Parathyroid adenoma (tissue), 2 donors: ENCODE data around the gene LYSMD1.

Experiments
- H2AFZ ChIP-seq: fragments of 300-600 bp; sonication (generic); one replicate; pipeline ENCODE4 v1.7.0; 2017; ENCODE audit warnings: antibody characterized with exemption, mild to moderate bottlenecking
- H3K27ac ChIP-seq: fragments of 300-600 bp; sonication (generic); one replicate; pipeline ENCODE4 v1.7.0; 2017
- H3K27me3 ChIP-seq: fragments of 300-600 bp; sonication (generic); one replicate; pipeline ENCODE4 v1.7.0; 2017; ENCODE audit warnings: low read length; ENCODE audit not compliant: control insufficient read depth, insufficient read depth
- H3K36me3 ChIP-seq: fragments of 300-600 bp; sonication (generic); one replicate; pipeline ENCODE4 v1.7.0; 2017; ENCODE audit warnings: low read length; ENCODE audit not compliant: control insufficient read depth, insufficient read depth
- H3K4me1 ChIP-seq: fragments of 300-600 bp; sonication (generic); one replicate; pipeline ENCODE4 v1.7.0; 2017; ENCODE audit warnings: control low read depth
- H3K4me2 ChIP-seq: fragments of 300-600 bp; sonication (generic); one replicate; pipeline ENCODE4 v1.7.0; 2017; ENCODE audit warnings: low read length
- H3K4me3 ChIP-seq: fragments of 300-600 bp; sonication (generic); one replicate; pipeline ENCODE4 v1.7.0; 2017; ENCODE audit warnings: low read depth, low read length
- H3K79me2 ChIP-seq: fragments of 300-600 bp; sonication (generic); one replicate; pipeline ENCODE4 v1.7.0; 2017; ENCODE audit warnings: control low read depth
- H3K9ac ChIP-seq: fragments of 300-600 bp; sonication (generic); one replicate; pipeline ENCODE4 v1.7.0; 2017; ENCODE audit warnings: mild to moderate bottlenecking
- H3K9me3 ChIP-seq: fragments of 300-600 bp; sonication (generic); one replicate; pipeline ENCODE4 v1.7.0; 2017; ENCODE audit warnings: low read length; ENCODE audit not compliant: control insufficient read depth
- CTCF ChIP-seq: fragments of 300-600 bp; sonication (generic); IDR thresholded peaks from one replicate; pipeline ENCODE4 v1.7.0; 2017; ENCODE audit warnings: antibody characterized with exemption, mild to moderate bottlenecking
- donor health status: primary hyperparathyroidism.

The LYSMD1 gene

GRCh38 chr1:151171190-151171589 lies 5.5 kb upstream of the LYSMD1 start:
- Histone ChIP-seq H3K36me3 (no peaks in the 10 kb centered on the region), H3K27me3 (no peaks in the 10 kb centered on the region), H3K4me1 (no peaks in the 10 kb centered on the region), H3K9ac (no peak overlapping the region), H3K9me3 (no peaks in the 10 kb centered on the region), H3K27ac (no peak overlapping the region), H2AFZ (no peak overlapping the region), H3K79me2 (peaks cover 3% of the 10 kb centered on the region), H3K4me2 (no peak overlapping the region), H3K4me3 (no peak overlapping the region)
- TF ChIP-seq CTCF = no peak

- no peak overlapping the region for H3K9ac ChIP-seq
Measured at GRCh38 chr1:151167116-151167515, 1.4 kb upstream of the LYSMD1 start.

GRCh38 chr1:151166505-151166956 lies 829 bp upstream of the LYSMD1 start:
- peak overlapping the region; percentile 29 for H3K9ac ChIP-seq
- no peaks in the 10 kb centered on the region for H3K4me1 ChIP-seq
- H3K4me2 ChIP-seq = peak overlapping the region; percentile 63
- H3K4me3 ChIP-seq = peak overlapping the region; percentile 86
- H3K79me2 ChIP-seq = peaks cover 3% of the 10 kb centered on the region
- no peak for TF ChIP-seq CTCF
- H3K27ac ChIP-seq = peak overlapping the region; percentile 91
- H3K36me3 ChIP-seq = no peaks in the 10 kb centered on the region
- peak overlapping the region; percentile 90 for H2AFZ ChIP-seq
- H3K9me3 ChIP-seq = no peaks in the 10 kb centered on the region
- H3K27me3 ChIP-seq = no peaks in the 10 kb centered on the region

More at GRCh38 chr1:151167116-151167515, 1.4 kb upstream of the LYSMD1 start:
- no peak for TF ChIP-seq CTCF
- Histone ChIP-seq H3K4me1 (no peaks in the 10 kb centered on the region), H3K4me2 (no peak overlapping the region), H3K9me3 (no peaks in the 10 kb centered on the region), H3K27me3 (no peaks in the 10 kb centered on the region), H3K4me3 (no peak overlapping the region), H2AFZ (no peak overlapping the region), H3K36me3 (no peaks in the 10 kb centered on the region), H3K79me2 (peaks cover 3% of the 10 kb centered on the region), H3K27ac (no peak overlapping the region)

- Histone ChIP-seq H3K36me3 (no peaks in the 10 kb centered on the region), H3K4me1 (no peaks in the 10 kb centered on the region)
- TF ChIP-seq CTCF = no peak
Measured at GRCh38 chr1:151165281-151165737, 393 bp downstream of the LYSMD1 start.

GRCh38 chr1:151164732-151165280 lies 896 bp downstream of the LYSMD1 start:
- H3K27ac ChIP-seq = peak overlapping the region; percentile 91
- peak overlapping the region; percentile 86 for H3K4me3 ChIP-seq
- H3K9me3 ChIP-seq = no peaks in the 10 kb centered on the region
- H3K79me2 ChIP-seq = peaks cover 3% of the 10 kb centered on the region
- peak overlapping the region; percentile 92 for H3K4me2 ChIP-seq
- H3K36me3 ChIP-seq = no peaks in the 10 kb centered on the region
- no peak for TF ChIP-seq CTCF
- no peak overlapping the region for H3K9ac ChIP-seq
- H3K4me1 ChIP-seq = no peaks in the 10 kb centered on the region
- no peaks in the 10 kb centered on the region for H3K27me3 ChIP-seq
- peak overlapping the region; percentile 82 for H2AFZ ChIP-seq

More at GRCh38 chr1:151165281-151165737, 393 bp downstream of the LYSMD1 start:
- Histone ChIP-seq H3K27ac (peak overlapping the region; percentile 91), H3K27me3 (no peaks in the 10 kb centered on the region), H3K4me3 (peak overlapping the region; percentile 86), H3K9ac (peak overlapping the region; percentile 9), H3K9me3 (no peaks in the 10 kb centered on the region), H3K79me2 (peaks cover 3% of the 10 kb centered on the region), H2AFZ (peak overlapping the region; percentile 82), H3K4me2 (peak overlapping the region; percentile 92)
